Activated T-cell treated with anti-CD3 and anti-CD28 coated beads for 24 hours (primary cell): ENCODE data around the gene APAF1.
"Not testable (repeated sequence)": the region's sequence is repeated elsewhere in the genome, so short reads cannot be mapped to it uniquely, and the experiment has no call there.

Experiments used
- DNase-seq: peaks from one replicate; pipeline ENCODE4 v3.0.0-alpha.2; 2020; ENCODE audit warnings: low read depth

The APAF1 gene

DNA sequence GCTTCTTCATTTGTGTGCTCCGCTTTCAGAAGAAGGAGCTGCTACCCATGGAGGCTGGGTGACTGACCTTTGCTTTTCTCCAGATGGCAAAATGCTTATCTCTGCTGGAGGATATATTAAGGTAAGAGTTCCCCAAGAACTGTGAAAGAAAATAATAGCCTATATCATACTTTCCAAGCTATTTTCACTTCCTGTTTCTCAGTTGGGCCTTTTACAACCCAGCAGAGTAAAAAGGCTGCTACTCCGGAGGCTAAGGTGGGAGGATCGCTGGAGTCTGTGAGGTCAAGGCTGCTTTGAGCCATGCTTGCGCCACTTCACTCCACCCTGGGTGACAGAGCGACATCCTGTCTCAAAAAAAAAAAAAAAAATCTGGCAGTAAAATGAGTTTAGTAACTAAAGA lies 82.1 kb downstream of the APAF1 start:
- DNase-seq = no peak

DNA sequence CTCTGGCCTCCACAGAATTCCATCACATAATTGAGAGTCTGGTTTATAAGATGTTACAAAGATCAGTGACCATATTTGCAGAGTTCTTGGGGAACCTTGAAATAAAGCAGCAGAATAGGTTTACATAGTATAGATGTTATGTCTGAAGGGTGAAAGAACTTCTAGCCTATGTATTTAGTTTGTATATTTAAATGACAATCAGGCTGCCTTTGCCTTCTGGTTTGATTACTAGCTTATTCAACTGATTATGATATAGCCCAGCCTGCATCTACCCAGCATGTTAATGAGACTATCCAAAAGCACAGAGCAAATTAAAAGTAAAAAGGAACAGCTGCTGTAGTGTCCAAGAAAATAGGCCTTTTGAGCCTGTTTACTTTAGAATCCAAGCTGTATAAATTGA lies 85.3 kb downstream of the APAF1 start:
- DNase-seq = no peak

- no peak for DNase-seq
Observed at GRCh38 chr12:98733667-98734350, 88.7 kb downstream of the APAF1 start.

DNA sequence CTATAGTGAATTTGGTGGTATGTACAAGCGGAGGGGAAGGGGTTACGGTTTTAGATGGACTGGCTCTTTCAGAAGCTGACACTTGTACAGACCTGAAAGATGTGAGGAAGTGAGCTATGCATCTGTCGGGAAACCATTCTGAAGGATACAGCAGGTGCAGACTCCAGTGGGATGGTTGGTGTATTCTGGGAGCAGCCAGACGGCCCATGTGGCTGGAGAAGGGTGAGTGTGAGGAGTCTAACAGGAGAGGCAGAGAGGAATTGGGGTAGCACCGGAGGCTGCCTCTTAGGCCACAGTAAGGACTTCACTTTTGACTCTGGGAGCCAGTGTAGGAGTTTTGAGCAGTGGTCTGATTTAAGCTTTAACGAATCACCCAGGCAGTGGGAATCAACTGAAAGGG lies 90.7 kb downstream of the APAF1 start:
- no peak for DNase-seq

- no peak for DNase-seq
Observed at GRCh38 chr12:98736352-98737321, 91.5 kb downstream of the APAF1 start.

DNA sequence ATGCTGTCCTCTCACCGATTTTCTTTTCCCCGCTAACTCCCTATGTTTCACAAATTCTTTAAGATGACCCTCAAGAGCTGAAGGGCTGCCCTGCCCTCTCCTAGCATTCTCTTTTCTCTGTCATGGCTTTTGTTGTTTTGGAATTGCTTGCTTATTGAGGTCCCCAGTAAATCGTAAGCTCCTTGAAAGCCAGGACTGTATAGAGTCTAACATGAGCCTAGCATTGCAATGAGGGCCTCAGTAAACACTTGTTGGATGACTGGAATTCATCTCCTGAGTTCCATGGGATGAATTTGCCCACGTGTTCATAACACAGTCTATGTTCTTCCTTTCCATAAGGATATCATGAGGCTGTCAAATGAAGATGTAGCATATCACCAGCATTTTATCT lies 92.2 kb downstream of the APAF1 start:
- no peak for DNase-seq

DNA sequence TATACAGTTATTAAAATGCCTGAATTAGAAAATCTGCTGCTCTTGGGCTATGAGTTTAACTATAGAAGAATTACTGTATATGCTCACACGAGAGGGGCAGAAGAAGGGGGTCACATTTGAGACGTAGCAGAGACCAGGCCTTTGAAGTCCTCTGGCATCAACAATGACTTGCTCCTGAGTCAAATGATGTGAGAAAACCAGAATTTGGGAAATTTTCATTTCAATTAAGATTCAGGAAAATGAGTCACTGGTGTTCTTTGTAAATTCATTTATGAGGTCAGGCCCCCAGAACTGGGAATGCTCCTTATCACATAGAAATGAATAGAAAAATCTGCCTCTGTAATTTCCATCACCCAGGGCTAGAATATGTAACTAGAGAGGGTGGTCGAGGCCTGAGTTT lies 92.9 kb downstream of the APAF1 start:
- DNase-seq = no peak

DNA sequence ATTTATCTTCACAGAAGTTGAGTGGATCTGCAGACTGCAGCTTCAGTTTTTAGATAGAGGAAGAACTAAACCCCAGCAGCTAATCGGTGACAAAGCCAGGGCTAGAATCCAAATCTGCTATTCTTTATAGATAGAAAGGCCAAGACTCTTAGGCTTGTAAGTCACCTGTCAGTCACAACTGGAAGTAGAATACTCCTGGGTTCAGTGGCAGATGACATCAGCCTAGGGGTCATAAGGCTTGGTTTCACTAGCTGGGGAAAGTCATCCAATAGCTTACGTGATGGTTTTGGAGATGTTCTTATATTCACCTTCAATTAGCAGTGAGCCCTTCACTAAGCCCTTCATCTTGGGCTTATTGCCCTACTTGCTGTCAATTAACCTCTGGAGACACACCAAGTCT lies 93.4 kb downstream of the APAF1 start:
- DNase-seq = no peak

GRCh38 chr12:98740751-98741150 lies 95.7 kb downstream of the APAF1 start:
- DNase-seq = no peak

DNA sequence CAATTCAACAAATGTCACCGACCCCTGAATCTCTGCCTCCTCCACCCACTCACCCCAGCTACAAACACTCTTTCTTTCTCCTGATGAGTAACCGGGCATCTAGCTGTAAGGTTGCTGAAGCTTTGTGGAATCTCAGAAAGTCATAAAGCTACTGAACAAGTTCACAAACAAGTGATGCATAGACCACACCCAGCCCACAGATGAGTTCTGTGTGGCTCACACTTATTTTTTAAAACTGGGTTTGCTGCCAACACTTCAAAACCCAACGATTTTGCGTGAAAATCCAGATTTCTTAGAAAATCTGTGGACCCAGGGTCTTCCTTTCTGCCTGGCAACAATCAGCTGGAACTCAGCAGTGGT lies 96.1 kb downstream of the APAF1 start:
- no peak for DNase-seq

DNA sequence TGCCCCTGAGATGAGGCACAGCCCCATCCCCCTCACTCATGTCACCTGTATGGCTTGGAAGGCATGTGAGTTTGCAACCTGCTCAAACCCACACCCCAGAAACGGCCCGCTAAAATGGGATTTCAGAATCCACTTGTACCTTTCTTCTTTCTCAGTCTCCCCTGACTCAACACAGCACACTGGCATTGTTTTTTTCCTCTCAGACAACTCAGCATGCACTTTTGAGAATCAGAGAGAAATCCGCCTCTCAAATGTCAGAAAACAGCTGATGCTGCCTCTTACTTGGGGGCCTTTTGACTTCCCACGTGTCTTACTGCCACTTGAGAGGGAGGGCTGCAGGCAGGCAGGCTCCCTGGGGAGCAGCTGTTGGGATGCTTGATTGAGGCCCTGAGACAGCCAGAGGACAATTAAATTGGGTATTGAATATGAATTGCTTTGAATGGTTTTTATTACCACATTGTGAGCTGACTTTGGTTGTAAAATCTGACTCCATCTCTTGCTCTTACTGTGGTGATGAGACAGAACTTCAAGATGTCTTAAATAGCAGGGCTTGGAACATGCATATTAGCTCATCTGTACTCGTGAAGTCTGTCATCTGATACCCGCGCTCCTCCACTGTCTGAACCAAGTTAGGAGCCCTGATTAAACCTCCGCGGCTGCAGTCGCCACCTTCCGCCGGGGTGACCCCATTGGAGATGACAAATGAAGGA lies 96.6 kb downstream of the APAF1 start:
- DNase-seq = no peak

DNA sequence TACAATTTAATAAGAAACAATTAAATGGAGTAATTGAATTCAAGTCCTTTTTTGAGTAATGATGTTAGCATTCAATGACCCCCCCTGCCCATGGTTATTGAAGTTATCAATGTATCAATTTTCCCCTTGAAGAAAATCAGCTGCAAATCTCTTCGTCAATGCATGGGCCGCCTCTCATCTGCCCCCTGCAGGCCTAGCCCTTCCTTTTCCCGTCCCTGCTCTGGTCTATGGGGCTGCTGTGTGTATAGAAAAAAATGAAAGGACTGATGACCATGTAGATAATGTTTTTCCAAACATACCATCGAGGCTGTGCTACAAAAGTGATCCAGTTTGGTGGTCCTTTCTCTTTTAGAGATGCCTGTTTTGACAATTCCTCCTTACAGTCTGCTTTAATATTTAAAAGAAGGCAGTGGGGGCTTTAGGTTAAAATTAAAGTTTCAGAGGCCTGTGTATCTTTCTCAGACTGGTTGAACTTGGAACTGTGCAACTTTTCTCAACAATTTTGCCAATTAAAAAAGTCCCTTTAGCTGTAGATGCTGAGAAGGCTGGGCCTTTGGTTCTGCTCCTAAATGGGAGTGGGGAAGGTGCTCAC lies 98.4 kb downstream of the APAF1 start:
- no peak for DNase-seq

DNA sequence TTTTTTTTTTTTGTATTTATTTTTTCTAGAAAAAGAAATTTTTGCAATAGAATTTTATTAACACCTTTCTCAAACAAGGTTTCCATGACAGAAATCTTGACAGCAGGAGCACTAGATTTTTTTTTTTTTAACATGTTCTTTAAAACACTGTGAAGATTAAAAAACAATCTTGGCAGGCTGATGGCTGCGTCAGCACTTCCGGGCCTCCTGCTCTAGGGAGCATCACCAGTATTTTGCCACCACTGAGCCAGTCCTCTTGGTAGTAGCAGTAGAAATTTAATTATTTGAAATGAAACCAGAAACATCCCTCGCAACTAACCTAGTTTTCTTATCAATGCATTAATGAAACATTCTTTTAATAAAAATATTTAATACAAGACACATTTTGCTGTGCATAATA lies 99.6 kb downstream of the APAF1 start:
- no peak for DNase-seq

- DNase-seq = no peak
Observed at GRCh38 chr12:98745578-98746391, 100.7 kb downstream of the APAF1 start.

GRCh38 chr12:98748463-98748862 lies 103.4 kb downstream of the APAF1 start:
- no peak for DNase-seq

DNA sequence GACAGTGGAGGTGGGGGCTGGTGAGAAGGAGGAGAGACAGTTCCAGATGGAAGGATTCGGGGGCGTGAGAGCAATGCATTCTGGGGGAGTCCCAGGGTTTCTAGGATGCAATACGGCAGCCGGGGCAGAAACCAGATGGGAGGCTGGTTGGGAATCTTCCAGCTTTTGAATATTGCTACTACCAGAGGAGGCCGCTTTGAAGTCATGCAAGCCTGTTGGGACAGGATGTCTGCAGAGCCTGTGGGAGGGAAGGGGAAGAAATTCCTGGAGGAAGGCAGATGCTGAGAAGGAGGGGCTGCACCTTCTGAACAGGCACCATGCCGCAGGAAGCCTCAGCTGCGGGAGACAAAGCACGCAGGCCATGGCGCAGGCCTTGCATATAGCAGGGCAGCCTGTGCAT lies 105.4 kb downstream of the APAF1 start:
- DNase-seq = no peak

- no peak for DNase-seq
Observed at GRCh38 chr12:98751580-98752115, 106.6 kb downstream of the APAF1 start.

- DNase-seq = no peak
Observed at GRCh38 chr12:98752726-98753125, 107.6 kb downstream of the APAF1 start.

- no peak for DNase-seq
Observed at GRCh38 chr12:98754095-98754494, 109.0 kb downstream of the APAF1 start.

GRCh38 chr12:98755855-98756254 lies 110.8 kb downstream of the APAF1 start:
- not testable (repeated sequence) for DNase-seq

DNA sequence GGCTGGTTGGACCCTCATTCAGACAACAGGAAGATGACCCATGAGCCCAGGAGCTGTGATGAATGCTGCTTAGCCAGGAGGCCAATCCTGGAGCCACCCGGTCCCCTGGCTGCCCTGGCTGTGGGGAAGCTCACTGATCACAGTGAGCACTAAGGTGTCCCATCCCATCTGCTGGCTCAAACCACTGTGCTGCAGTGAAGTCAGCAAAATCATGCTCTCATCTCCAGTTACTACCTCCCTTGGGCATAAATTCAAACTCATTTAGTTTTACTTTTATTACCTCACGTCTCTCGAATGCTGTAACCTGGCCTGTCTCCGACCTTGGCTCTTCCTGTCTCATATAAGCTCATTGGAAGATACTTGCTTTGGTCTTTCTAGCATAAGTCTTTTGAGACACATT lies 112.4 kb downstream of the APAF1 start:
- DNase-seq = no peak
